Activated CD8-positive, alpha-beta memory T cell treated with anti-CD3 and anti-CD28 coated beads for 1 hour (primary cell): ENCODE results near the gene CARMIL1.

Experiments
- DNase-seq, 2 donors: peaks; one replicate each; pipeline ENCODE4 v3.0.0-alpha.2; 2020; ENCODE audit warnings: low read depth in 1 of 2; ENCODE audit errors: extremely low read depth in 1 of 2

The CARMIL1 gene

DNA sequence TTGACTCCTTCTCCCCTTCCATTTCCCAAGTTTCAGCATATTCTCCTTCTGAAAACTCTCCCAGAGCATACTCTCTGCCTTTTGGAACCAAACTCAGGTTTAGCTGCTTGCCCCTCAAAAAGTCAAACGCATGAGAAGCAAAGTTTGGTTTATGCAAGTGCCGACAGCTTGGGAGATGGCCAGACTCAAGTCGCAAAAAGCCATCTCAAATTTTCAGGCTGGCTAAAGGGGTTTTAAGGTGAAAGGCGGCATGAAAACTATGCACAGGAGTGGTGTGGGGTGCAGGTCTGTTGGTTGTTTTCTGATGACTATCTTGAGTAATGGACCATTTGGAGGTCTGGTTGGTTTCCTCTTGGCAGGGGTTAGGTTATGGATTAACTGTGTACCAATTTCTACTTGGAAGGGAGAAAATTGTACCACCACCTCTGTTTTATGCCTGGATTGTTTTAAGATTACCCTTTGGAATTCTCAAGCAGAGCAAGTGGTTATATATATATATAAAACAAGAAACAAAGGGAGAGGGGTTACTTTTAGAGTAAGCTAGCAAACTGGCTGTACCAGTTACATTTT is 320.4 kb downstream of the CARMIL1 start:
- DNase-seq: no peak

DNA sequence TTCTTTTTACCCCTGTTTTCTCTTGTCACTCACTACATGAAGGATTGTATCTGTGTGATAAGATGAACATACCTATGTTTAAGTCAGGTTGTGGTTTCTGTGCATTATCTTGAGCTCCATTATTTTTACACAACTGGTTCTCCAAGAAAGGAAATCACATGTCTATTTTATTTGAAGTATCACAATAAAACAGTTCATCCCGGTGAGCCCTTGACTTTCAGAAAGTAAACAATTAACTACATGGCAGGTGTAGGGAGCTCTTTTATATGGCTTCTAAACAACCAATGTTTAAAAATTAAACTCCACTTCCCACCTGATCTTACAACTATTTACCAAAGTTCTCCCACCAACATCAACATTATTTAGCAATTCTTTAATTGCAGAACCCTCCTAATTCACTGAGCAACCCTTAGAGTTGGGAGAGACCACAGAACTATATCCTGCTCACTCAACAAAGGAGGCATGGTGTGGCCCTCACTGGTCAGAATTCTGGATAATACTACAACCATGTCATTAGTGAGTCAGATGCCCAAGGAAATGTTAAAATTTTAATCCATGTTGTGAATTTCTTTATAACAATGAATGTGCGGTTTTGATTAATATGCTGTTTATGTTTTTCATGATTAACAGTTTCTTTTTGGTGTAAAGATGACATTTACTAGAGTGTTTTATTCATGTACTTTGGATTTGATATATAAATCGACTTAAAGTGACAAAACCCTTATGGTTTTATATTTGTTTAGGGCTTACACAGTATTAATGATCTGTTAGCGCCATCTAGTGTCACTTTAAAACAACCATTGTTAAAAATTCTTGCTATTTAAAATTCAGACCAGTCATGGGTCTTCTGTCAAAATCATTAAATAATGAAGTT is 322.9 kb downstream of the CARMIL1 start:
- DNase-seq: no peak

DNA sequence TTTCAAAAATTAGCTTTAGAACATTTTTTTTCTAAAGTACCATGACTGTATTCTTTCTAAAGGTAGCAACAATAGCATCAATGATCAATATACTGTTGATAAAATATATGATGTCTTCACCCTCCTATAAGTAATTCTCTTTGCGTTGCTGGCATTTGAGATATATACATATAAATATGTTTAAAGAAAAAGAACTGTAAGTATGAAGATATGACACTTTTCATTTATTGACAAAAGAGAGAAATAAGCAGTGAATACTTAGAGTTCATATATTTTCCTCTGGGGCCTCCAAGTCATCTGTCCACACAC is 323.5 kb downstream of the CARMIL1 start:
- no peak for DNase-seq

DNA sequence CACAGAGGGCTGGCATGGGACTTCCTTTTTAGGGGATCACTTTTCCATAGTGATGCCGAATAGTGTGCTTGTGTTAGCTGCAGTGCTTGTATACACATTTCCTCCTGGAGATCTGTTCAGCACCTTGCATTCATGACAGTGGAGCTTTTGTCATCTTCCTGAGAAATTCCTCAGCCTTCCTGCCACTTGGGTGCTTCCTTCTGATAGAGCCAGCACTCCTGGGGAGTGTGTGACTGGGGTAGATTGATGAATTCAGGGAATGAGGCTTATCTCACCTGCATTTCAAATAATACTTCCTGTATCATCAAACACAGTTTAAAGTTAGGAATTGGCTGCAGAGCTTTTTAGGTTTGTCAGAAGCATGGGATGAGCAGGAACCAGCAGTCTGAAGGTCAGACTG is 324.1 kb downstream of the CARMIL1 start:
- no peak for DNase-seq

DNA sequence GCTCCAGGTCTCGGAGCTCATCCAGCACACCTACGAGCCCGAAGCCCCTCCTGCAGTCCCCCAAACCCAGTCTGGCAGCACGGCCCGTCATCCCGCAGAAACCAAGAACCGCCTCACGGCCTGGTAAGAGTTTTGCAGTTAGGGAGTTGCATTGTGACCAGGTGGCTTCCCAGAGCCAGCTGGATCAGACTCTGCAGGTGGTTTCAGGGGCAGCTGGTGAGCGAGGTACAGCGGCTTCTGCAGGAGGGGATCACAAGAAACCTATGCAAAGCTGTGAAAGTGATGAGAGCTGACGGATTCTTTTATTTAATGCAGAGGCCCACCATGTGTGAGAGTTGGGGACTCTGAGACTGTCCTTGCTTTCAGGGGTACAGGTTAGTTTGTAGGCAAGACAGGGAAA is 327.0 kb downstream of the CARMIL1 start:
- no peak for DNase-seq

DNA sequence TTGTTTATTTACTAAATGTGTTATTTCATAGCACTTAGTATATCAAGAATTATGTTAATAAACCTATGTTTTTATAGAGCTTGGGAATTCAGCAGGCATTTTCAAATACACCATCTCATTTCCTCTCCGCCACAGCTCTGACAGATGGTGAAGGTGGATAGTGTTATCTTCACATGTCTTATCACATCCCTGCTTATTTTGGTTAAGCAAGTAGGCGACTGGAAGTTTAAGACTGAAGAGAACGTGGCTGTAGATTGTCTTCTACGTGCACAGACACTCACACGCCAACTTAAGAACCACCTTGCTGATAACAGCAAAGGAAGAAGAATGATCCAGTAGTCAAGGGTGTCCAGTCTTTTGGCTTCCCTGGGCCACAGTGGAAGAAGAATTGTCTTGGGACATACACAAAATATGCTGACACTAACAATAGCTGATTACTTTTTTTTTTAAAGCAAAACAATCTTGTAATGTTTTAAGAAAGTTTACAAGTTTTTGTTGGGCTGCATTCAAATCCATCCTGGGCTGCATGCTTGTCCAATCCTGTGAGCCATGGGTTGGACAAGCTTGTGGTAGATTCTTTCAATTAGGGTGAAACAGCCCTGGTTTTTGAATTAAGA is 329.5 kb downstream of the CARMIL1 start:
- DNase-seq: no peak

DNA sequence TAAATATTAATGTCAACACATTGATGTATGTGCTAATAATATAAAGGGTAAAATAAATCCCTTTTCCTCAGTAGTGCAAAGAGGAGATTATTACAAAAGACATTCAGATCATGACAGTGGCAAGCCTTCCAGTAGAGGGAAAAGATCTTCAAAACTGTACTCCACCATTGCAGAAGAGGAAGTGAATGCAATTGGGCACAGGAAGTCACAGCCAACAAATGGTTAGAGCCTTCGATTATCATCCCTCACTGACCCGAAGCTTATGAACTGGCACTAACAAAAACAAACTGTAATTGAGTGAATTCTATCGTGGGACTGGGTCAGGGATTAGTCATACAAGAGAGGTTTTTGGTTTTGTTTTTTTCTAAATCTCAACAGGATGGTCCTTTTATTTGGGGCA is 333.5 kb downstream of the CARMIL1 start:
- no peak for DNase-seq

DNA sequence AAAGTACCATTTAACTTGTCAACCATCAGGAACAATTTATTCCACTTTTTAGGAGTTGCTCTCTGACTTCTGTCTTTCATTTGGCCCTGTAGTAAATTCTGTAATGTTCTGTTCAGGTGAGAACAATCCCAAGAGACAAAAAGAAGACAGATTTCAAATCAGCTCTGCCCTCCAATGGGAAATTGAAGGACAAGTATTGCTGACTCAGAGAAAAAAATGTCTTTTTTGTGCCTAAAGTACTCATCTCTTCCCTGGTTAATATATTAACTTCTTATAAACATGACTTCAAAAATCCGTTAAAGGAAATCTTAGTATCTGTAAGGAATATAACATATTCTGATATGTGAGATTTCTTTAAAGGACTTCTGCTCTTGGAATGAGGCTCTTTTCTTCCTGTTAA is 334.2 kb downstream of the CARMIL1 start:
- DNase-seq: no peak

DNA sequence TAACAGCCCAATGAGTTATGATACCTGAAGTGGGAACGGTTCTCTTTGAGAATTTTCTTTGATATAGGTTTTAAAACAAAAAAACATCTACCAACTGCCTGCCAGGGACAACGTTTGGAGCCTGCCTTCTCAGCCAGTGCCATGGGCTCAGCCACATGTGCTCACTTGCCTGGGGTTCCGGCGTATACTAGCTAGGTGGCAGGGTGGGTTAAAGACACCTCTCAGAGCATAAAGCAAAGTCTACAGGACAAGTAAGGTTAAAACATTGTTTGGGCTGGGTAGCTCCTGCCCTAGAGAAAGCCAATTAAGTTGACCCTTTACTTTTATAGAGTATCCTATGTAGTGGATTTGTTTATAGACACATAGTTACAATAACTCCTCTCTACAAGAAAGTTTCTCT is 334.9 kb downstream of the CARMIL1 start:
- DNase-seq: no peak

DNA sequence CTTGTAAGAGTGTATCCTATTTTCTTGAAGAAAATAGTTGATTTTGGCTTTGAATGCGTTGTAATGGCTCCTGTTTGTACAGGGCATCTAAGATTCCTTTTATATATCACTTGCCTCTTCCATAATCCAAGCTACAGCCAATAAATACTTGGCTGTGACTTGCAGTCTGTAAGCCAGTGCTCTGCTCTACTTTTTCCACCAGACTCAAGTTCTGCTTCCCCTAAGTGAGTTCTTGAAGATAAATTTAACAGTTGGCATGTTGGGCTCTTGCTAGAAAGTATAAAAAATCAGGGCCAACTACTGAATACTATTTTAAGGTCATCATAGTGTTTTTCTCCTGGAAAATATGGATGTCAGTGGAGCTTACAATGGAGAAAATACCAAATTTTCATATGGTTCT is 336.3 kb downstream of the CARMIL1 start:
- no peak for DNase-seq

DNA sequence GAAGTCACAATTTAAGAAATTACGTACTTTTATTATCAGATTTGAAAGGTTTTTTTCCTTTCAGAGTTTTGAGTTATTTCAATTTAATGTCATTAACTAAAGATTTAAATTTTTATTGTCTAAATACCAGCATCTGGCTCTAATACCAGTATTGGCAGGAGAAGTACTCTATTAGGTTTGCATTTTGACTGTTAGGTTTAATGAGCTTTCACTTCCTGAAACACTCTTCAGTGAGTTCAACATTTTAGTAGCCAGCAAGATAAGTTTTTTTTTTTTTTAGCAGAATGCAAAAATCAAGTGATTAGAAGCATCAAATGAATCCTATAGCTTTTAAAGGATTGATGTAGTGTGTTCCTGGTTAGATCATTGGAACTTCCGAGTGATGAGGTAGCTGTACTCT is 338.8 kb downstream of the CARMIL1 start:
- no peak for DNase-seq

DNA sequence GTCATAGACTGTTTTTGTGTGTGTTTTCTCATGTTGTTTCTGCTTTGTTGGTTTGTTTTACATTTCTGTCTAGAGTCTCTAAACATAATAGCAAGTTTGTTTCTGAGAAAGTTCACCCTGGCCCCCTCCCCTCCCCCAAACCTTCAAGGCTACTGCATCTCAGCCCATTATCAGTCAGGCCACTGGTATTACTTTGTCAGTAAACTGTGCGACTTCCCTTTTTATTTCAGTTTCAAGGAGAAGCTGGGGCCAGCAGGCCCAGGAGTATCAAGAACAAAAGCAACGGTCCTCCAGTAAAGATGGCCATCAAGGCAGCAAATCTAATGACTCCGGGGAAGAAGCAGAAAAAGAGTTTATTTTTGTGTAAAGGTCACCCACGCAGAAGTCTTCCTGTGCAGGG is 340.0 kb downstream of the CARMIL1 start:
- no peak for DNase-seq

DNA sequence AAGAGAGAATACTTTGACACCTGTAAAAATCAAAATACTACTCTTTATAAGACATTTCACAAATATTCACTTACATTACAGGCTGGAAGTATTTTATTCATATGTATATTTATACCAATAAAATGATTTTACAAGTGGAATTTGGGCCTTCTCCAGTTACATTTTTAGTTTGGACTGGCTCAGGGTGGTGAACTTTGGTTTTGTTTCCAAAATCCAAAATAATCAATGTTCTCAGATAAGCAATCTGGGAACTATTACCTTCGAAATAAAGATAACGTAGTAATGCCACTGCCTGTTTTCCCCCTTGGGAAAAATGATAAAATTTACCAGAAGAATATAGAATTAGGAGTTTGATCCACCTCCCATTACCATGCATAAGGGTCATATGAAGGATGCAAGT is 341.2 kb downstream of the CARMIL1 start:
- no peak for DNase-seq

DNA sequence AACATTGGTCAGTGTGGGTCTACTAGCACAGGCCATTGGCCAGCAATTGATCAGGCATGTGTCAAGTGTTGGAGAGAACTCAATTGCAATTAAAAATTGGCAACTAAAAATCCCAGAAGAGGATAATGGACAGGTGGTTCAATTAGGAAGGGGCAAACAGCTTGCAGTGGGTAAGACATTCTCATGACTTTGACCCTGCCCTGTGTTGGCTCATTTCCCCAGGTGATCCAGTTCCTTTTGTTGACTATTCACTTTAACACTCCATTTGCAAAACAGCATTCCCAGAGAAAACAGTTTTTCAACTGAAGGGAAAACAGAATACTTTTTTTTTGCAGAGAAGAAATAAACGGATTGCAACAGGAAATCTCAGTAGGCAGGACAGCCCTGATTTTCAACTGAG is 343.9 kb downstream of the CARMIL1 start:
- DNase-seq: no peak

DNA sequence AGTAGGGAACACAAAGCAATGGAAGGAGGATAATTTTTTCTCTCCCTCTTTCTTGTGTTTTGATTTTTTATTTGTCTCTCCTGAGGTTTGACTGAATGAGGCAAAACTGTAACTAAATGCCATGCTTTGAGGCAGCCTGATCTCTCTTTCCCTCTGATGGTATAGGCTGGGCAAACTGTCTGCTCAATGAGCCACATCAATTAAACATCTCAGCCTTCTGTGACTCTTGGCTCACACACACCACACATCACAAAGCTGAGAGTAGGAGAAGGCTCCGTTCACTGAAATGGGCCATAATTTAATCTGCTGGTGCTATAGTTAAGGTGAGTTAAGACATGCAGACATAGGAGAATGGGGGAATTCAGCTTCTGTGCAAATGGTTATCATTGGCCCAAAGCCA is 344.7 kb downstream of the CARMIL1 start:
- no peak for DNase-seq

DNA sequence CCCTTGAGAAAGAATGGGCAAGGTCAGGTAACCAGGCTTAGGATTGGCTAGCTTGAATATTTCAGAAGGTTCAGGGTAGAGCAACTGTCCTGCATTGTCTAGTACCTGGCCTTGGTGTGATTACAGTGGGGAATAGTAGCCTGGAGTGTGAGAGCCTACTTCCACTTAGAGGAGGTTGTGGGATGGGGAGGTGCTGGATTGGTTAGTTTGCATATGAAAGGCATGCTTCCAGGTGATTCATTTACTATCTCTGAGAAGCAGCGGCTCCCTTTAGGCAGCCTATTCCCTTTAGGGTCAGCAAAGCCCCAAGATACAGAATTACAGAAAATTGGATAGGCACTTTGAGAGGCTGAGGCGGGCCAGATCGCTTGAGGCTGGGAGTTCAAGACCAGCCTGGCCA is 347.8 kb downstream of the CARMIL1 start:
- DNase-seq: no peak

DNA sequence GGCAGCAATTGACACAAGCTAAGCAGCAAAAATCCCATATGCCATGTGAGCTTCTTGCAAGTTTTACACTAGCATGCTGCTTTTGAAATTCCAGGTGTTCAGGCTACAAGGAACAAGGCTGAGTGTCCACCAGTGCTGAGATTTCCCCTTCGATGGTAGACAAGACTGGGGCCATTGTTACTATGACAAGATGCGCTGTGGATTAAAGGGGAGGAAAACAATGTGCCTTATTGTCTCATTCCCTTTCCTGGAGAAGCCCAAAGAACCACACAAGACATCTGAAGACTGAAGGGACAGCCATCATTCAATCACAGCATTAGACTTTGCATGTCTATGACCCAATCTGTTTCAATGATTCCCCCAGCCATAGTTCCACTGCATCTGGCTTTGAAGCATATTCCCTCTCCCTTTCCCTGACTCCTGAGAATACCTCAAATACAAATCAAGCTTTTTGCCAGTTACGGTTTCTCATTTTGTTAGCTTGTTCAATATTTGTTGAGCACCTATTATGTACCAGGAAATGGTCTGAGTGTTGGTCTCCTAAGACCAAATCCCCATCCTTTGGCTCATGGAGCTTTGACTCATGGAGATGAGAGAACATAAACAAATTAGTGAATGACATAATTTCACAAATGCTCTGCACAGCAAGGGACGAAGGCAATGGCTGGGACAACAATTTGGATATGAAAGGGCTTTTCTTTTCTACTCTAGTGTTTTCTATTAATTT is 349.5 kb downstream of the CARMIL1 start:
- no peak for DNase-seq

DNA sequence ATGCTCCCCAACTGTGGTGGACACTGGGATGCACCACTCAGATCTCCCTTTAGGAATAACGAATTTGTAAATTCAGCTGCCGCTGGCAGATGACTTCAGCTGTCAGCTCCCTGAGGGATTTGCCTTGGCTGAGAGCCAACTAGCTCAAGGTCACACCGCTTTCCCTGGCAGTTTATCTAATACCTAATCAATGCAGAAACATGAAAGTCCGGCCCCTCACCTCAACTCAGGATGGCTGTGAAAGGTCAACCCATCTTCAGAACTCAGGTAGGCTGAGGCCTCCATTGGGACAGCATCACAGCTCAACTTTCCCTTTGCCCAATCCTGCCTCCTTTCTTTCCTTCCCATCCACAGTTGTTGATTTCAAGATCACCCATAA is 350.0 kb downstream of the CARMIL1 start:
- no peak for DNase-seq

DNA sequence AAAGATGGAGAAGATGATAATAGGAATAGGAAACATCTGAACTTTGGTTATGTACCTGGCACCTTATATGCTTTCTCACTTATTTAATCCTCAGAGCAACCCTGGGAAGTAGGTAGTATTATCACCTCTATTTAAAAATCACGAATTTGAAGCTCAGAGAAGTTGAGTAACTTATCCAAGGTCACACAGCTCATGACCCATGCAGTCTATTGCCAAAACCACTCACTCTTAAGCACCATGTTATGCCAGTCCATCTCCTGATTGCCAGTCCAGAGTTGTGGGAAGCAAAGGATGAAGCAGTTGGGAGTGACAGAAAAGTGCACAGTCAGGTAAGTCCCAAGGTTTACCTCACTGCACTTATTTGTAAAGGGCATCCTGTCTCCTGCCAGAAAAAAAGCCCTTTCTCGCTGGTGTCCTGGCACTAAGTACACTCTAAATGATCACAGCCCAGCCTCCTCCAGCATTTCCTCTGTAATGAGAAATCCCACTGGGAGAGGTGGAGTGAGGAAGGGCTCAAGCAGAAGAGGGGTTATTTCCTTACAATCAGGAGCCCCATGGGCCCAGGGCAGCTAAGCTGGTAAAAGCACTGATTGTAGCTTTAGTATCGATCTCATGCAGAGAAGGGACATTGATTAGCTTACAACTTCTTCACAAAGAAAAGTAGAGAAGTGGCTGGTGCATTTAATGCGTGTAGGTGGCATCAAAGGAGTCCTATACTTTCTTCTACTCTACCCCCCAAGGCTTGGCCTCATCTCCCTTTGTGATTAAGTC is 351.5 kb downstream of the CARMIL1 start:
- no peak for DNase-seq

DNA sequence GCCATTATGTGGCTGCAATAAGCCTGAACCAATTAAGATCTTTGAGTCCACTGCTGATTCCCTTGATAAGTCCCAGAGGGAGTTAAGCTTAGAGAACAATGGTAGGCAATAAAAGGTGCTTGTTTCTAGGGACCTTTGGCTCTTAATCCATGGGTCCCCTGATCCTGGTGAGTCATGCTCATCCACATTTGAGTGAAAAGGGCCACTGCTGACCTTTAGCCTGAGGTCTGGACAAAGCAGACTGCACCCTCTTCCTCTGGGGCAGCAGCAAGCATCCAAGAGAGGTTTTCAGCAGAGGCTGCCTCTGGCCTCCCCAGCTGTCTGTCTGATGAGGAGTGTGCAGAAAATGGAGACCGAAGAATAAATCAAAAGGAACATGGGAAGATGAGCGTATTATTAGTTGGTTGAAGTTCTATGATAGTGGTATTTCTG is 356.7 kb downstream of the CARMIL1 start:
- no peak for DNase-seq

DNA sequence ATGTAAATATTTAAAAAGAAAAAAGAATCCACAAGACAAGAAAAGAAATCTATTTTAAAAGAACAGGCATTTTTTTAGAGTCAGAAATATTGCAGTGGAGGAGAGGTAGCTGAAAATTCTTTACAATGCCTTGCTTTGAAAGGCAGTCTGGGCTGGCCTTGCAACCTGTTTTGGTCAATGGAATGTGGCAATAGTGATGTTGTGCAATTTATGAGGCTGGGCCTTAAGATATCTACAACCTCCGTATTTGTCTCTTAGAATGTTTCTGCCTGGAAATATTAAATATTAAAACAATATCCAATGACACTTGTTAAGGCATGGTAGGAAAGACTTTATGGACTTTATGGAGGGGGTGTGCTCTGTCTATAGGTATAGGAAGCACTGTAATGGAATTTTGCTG is 358.0 kb downstream of the CARMIL1 start:
- DNase-seq: no peak
